SK-N-MC (cell line): ENCODE data around the gene TEDDM1.

Experiments
- EZH2 ChIP-seq: fragments of 200-600 bp; sonication (generic); IDR thresholded peaks from one replicate; pipeline ENCODE4 v1.6.1; 2017; ENCODE audit warnings: antibody characterized with exemption
- POLR2AphosphoS5 ChIP-seq: IDR thresholded peaks from 2 replicates; pipeline ENCODE4 v1.6.1; 2012; ENCODE audit warnings: mild to moderate bottlenecking, low read depth, low read length, borderline replicate concordance

DNA sequence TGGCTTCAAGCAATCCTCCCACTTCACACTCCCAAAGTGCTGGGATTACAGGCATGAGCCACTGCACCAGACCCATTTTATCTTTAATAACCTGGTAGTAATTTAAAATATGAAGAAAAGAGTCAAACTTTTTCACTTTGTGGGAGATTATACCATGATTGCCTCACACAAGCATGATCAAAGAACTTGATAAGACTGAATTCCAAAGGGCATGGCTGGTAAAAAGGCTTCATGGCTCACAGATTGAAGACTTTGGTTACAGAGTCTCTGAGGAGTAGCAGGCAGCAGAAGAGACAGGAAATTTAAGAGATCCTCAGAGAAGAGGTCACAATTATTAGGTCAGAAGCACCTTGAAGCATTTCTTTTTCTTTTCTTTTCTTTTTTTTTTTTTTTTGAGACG, 33.1 kb upstream of the TEDDM1 start:
- TF ChIP-seq POLR2AphosphoS5 = no peak
- TF ChIP-seq EZH2 = no peak
